ENCODE measurements around the gene SMIM8.

SMIM8 gene

DNA sequence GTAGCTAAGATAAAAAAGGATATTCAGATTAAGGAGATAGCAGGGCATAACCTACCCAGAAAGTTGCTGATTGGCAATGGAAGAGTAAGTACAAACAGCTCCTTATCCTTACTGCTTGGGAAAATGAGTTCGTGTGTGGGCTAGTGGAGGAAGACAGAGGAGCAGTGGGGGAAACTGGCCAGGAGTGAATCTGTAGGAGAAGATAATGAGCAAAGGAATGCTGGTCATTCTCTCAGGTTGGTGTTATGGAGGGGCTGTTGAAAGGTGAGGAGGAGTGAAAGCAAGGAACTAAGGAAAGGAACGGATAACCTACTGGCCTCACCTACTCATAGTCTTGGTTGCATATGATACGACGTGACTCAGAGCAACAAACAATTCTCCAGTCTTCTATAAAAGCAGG, 14.0 kb downstream of the SMIM8 start:
- DNase-seq: no peak

DNA sequence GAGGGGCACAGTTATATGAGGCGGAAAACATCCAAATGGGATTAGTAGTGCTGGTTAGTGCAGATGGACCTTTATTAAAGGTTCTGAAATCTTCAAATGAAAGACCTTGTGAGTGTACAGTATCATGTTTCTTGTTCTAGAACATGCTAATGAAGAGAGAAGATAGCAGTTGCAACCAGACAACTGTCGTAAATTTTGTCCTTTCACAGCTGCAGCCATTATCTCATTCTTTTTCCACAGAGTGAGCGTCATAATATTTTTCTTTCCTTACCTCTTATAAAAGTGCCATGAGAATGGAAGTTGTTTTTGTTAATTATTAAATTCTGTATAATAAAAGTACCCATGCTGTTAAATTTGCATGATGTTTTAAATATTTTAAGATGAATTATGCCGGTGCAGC, 17.8 kb downstream of the SMIM8 start:
- no peak for DNase-seq

DNA sequence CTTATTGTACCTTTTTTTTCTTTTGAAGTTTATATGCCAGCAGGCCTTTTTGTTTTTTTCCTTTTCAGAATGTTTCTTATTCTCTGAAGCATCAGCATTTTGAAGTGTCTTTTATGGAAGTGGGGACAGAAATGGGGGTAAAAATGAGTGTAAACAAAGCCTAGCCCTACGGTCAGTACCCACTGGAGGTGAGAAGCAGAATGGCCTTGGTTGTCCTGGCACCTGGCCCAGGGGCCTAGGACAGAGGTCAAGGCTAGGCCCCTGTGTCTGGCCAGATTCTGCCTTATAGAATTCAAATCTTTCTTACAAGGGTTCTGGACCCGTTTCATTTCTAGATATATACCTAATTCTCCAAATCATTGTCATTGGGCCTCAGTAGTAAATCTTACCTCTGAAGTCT, 18.8 kb downstream of the SMIM8 start:
- no peak for DNase-seq

DNA sequence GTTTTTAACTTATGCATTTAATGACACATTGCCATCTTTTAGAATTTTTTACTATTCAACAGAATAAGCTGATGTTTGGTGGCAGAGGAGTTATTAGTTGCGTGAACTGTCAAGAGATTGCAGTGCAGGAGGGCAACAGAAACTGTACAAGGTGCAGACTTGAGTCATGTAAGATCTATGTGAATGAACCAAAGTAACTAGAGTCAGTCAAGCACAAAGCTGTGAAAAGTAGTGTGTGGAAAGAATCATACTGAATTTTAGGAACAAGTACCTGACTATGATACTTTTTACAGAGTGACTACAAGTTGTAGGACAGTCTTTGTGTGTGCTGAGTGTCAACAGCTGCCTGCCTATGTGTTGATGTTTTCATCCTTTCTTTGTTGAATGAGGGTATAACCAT, 19.5 kb downstream of the SMIM8 start:
- DNase-seq: no peak

DNA sequence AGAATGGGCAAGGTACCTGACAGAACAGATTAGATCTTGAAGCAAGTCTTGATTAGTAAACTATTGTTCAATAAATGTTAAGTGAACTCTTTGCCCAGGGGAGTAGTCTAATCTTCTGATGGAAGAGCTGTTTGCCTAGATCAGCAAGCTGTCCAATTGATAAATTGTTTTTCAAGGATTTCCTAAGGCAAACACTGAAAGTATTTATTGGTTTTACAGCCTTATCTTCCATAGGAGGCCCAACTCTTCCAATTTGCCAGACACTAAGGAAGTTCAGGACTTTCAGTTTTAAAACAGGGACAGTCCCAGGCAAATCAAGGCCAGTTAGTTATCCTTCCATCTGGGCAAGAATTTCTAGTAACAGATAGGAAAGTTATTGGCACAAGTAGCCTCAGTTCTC, 20.4 kb downstream of the SMIM8 start:
- DNase-seq: no peak

DNA sequence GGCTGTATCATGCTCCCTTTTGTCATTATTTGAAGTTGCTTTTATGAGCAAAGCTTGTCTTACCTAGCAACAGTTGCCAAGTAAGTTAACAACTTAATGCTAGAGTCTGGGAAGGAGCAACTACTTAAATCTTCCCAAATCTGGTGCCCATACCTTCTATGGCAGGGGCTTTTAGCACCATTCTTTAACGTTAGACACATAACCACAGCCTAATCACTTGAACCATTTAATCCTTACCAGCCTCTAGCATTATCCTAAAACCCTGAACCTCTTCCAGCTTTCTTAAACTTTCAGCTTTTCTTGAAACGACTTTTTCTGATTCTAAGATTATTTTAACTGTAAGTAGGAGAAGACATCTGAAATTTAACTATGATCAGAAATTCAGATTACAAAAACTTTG, 22.3 kb downstream of the SMIM8 start, which contains the start of gene C6orf163:
Gene C6orf163, plus strand, starts transcription at position 83 of the 400 bp plus-strand sequence. Its CDS starts 287 bp downstream, at position 370.
- DNase-seq: no peak

DNA sequence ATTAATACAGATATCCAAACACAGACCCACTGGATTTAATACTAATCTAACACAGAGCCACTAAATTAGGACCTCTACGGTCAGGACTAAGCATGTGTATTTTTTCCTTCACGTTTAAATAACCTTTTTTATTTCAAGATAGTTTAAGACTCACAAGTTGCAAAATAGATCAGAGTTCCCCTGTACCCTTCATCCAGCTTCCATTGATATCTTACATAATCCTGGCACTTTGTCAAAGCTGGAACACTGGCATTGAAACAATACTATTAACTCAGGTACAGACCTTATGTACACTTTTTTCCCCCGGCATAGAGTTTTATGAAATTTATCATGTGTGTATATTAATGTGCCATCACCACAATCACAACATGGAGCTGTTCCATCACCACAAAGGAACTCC, 24.3 kb downstream of the SMIM8 start:
- no peak for DNase-seq

DNA sequence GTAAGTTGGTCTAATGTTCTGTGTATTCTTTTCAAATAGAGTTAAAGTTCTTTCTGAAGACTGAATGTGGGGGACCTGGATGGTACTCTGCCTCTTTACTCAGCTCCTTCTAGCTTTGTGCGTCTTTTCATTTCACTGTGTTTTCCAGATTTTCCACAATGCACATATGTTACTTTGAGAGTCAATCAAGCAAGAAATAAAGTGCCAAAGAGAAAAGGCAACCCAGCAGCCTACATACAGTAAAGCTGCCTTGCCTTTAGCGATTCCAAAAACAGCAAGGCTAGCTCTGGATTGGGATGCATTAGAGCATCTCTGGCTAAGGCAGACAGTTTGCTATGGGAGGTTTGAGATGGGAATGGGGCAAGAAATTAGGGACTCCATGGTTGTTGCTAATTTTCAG, 27.5 kb downstream of the SMIM8 start:
- DNase-seq: no peak

DNA sequence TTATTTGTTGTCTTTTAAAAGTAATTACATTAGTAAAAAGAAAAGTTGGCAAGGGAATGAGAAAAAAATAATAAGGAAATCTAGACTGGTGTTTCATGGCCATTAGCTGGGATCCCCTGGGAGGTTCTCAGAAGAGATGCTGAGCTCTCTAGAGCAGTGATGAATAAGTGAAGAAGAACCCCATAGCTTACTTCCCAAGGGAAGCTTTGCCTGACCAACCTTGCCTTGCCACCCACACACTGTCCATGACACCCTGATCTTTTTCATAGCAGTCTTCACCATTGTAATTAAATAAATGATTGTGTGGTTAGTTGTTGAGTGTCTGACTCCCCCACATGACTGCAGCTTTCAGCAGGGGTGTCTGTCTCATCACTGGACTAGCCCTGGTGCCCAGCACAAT, 28.1 kb downstream of the SMIM8 start:
- no peak for DNase-seq

DNA sequence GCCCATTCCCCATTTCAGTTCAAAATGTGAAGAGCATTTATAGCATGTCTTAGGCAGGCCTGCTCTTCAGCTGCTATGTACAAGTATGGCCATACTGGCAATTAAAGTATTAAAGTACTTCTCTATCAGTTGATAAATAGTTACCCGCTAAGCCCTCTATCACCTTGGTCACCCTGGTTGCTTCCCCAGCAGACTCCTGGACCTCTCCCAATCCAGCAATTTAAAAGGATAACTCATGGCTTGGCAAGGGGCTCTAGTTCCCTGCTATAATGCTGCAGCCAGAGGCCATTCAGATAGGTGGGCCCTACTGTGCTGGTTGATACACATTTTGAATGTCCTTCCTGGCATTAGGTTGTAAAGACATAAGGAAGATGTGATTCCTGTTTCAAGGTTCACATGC, 29.2 kb downstream of the SMIM8 start:
- DNase-seq: no peak

DNA sequence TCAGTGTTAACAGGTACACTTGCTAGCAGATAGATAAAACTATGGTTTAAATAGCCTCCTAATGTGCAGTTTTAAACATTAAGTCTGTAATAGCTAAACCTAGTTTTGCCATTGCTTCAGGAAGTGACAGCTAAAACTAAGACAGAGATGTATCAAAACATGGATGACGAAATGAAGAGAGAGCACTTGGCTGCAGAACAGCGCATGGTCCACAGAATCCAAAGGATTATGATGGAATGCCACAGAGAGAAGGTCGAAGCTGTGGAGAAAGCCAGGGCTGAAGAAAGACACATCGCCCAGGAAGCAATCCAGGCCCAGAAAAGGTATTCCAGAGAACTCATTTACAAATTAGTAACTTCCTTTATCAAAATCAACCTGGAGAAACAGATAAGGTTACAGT, 33.8 kb downstream of the SMIM8 start:
- no peak for DNase-seq

DNA sequence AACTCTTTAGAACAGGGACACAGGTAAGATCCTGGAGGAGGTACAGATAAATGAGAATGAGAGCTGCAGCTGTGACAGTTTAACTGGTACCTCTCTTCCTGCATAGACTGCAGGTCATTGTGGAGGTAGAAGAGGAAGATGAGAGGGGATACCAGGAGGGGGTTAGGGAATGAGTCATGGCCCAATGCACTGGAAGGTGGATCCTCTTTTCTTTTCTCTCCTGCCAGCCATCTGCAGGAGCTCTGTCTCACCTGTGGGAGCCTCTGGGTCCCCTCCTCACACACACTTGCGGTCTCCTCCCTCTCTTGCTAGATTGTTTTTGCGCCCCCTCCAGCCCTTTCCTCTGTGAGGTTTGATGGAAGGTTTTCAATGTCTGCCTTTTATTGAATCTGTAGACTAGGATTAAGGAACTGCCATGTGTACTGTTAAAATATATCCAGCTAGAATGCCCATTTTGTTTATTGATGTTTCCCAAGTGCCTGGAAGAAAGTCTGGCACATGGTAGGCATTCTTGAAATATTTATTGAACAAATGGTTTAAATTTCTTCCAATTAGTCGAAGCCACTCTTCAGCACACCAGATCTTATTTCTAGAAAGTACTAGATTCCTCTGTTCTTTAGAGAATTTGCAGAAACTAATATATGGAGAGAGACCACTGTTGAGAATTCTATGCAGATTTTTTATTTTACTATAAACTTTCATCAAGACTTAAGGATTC, 35.2 kb downstream of the SMIM8 start:
- DNase-seq: no peak

DNA sequence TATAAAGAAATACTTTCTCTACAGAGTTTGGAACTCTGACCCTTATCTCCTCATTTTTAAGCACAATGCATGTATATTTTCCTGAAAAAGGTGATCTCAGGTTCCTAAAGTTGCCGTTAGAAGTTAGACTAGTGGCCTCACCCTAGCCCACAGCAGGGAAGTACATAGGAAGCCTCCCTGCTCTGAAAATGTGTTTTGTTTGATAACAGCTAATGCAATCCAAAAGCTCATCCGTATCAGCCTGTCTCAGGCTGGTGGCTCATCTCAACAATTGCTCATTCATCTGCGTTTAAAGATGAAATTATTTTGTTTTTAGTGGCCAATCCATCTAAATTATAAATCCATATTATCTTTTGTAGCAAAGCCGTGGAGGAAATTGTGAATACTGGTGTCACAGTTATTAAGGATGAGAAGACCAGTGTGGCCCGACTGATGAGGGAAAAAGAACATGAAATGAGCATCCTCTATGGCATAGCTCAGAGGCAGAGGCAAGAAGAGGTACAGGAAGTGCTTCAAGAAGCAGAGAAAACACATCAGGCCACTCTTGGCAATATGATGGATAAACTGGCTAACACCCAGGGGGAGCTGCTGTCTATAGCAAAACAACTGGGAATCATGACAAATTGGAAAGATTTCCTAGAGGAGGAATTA, 42.3 kb downstream of the SMIM8 start:
- no peak for DNase-seq

DNA sequence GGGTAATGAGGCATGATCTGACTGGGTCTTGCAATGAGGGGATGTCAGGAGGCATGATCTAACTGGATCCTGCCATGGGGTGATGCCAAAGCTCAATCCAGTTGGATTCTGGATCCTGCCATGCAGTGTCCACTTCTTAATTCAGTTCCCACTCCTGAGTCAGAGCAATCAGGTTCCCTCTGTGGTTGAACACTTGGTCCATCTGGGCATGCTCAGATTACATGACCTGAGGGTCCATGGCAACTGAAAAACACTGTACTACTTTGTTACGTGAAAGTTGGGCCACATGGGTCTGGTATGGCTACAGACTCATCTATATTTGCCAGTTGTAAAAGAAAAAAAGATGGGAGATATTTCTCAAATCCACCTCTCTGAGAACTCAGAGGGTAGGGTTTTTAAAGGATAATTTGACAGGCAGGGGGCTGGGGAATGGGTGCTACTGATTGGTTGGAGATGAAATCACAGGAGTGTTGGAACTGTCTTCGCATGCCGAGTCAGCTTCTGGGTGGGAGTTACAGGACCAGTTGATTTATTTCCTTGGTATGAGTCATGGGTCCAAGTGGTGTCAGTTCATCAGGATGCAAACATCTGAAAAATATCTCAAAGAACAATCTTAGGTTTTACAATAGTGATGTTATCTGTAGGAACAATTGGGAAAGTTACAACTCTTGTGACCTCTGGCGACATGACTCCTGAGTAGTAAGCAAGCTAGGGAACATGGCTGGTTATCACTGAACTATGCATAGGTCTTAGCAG, 43.9 kb downstream of the SMIM8 start:
- DNase-seq: no peak

DNA sequence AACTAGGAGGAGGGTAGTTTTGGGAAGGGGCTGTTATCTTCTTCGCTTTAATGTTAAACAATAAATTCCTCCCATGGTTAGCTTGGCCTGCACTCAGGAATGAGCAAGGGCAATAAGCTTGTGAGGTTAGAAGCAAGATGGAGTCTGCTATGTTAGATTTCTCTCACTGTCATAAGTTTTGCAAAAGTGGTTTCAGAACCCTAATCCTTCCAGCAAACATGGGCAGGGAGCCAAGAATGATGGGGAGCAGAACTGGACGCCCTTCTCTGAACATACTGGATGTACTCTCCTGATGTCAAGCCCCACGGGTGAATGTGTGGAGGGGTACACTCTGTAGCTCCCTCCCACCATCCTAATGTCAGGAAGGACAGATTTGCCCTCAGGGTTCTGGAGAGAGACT, 44.5 kb downstream of the SMIM8 start:
- DNase-seq: no peak

DNA sequence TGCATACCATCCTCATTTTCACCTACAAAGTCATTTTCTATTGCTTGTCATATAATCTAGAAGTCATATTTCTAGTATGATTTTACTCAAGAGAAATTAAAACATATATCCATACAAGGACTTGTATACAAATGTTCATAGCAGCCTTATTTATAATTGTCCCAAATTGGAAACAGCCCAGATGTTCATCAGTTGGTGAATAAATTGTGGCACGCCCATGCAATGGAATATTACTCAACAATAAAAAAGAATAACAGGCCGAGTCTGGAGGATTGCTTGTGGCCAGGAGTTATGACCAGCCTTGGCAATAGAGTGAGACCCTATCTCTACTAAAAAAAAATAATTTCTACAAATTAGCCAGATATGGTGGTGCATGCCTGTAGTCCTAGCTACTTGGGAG, 51.0 kb downstream of the SMIM8 start:
- DNase-seq: no peak

DNA sequence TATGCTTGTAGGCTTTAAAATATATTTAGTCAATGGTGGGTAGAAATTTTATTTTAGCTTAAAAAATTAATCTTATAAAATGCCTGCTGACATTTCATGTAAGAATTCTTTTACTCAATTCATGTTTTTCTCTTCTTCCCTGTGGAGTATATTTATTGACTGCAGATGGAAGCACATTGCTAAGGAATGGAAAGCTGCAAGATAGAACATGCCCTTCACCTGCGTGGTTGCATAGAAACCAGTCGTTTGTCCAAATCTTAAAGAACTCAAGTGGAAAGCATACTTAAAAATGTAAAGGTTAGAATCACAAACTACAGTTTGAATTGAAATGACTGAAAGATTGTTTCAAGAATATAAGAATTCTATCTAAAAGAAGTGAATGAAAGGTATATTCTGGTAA, 52.9 kb downstream of the SMIM8 start:
- DNase-seq: no peak

DNA sequence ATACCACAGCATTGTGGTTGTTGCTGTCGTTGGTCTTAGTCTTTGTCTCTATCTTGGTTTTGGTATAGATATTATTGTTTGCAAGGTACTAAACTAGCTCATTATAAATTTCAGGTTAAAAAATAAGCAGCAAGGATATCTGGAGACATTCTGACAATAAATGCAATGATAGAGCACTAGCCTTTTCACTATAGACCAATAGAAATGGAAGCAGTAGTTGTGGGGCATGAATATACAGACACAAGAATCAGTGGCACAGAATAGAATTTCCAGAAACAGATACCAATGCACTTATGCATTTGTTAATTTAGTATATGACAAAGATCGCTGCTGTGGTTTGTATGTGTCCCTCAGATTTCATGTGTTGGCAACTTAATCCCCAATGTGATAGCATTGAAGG, 54.3 kb downstream of the SMIM8 start:
- DNase-seq: no peak

DNA sequence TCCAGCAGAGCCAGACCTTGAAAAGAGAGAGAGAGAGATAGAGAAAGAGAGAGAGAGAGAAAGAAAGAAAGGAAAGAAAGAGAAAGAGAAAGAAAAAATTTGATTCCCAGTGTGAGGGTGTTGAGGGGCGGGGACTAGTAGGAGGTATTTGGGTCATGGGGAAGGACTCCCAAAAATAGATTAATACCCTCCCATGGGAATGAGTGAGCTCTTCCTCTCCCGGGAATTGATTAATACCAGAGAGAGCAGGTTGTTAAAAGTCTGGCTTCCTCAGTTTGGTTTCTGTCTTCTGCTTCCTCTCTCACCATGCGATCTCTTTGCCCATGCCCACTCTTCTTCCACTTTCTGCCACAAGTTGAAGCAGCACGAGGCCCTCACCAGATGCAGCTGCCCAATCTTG, 56.6 kb downstream of the SMIM8 start:
- DNase-seq: no peak

DNA sequence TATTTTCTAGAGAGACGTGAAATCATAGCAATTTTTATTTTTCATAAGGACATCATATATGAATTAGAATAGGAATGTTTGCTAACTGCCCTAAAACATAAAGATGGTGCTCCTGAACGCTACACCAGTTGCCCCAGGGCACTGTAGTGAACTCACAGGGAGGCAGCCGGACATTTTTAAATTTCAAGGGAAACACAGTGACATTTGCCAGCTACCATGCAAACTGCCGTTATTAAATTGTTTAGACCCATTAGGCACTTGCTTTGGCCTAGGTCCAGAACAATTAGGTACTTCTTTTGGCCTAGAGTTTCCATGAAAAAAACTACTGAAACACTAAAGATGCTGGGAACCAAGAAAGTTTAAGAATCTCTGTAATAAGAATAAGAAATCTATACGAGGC, 60.5 kb downstream of the SMIM8 start:
- DNase-seq: no peak

DNA sequence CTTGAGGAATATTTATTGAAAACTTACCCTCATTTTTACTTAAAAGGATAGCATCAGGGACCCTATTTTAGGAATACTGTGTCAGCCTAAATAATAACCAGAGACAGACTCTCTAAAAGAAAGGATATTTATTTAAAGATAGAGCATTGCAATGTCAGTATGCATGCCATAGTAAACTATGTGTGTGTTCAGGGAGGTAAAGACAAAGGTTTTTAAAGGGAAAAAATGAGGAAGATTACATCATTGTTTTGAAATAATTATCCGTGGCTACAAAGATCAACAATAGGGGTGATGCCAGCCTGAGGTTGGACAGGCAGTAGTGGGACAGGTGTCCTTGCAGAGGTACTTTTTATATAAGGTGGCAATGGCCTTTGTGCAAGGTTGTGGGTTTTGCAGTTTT, 61.6 kb downstream of the SMIM8 start:
- DNase-seq: no peak

DNA sequence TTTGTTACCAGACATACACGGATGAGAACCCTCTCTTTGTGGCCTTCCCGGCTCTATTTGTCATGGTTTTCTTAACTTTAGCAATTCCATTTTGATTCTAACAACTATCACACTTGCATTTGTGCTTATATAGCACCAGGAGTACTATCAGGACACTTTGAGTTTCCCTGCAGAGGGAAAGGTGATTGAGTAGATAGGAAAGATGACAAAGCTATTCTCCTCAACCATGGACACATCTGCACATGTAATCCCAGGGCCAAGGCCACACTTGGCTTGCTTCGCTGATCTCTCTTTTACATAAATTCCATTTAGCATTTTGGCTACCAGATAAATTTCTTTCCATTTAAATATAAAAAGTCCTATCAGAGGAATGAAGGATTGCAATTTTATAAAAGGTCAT, 62.1 kb downstream of the SMIM8 start:
- no peak for DNase-seq

DNA sequence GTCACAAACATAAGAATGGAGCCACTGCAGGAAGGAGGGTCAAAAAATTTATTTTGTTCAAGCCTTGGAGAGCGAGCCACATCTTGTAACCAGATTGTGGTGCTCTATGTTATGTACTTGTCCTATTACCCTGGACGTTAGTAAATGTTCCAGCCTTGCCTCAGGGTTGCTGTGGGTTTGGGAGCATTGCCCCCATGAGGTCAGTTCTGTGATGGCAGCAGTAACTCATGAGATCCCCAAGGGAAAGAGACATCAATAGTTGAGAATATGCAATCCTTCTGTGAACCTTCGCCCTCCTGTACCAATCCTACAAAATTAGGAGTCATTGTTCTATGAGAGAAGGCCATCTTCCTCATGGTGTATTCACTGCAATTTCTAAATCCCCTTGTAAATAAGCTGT, 68.9 kb downstream of the SMIM8 start:
- no peak for DNase-seq

Measured in activated CD4-positive, CD25-positive, alpha-beta regulatory T cell treated with anti-CD3 and anti-CD28 coated beads, Interleukin-2, amount 50 U/mL, for 72 hours (primary cell).